HEK293 (cell line): ENCODE data around the gene STIM1.

Experiments
- YY1 ChIP-seq: fragments of 450-650 bp; formaldehyde crosslinking; IDR thresholded peaks from 2 replicates; pipeline ENCODE4 v1.5.1; 2018; ENCODE audit warnings: missing biosample characterization, missing genetic modification characterization
- ZFHX2 ChIP-seq: fragments of 450-650 bp; formaldehyde crosslinking; conservative IDR thresholded peaks from 2 replicates; pipeline ENCODE4 v1.5.1; 2016; ENCODE audit warnings: missing biosample characterization, missing genetic modification characterization
- ZNF660 ChIP-seq: fragments of 450-650 bp; IDR thresholded peaks from 2 replicates; pipeline ENCODE4 v1.5.1; 2018; ENCODE audit warnings: missing biosample characterization, mild to moderate bottlenecking, missing genetic modification characterization
- TF ChIP-seq, protein P1 (sequence below): fragments of 450-650 bp; formaldehyde crosslinking; IDR thresholded peaks from 2 replicates; pipeline ENCODE4 v1.5.1; 2016; ENCODE audit warnings: missing biosample characterization, missing genetic modification characterization

DNA sequence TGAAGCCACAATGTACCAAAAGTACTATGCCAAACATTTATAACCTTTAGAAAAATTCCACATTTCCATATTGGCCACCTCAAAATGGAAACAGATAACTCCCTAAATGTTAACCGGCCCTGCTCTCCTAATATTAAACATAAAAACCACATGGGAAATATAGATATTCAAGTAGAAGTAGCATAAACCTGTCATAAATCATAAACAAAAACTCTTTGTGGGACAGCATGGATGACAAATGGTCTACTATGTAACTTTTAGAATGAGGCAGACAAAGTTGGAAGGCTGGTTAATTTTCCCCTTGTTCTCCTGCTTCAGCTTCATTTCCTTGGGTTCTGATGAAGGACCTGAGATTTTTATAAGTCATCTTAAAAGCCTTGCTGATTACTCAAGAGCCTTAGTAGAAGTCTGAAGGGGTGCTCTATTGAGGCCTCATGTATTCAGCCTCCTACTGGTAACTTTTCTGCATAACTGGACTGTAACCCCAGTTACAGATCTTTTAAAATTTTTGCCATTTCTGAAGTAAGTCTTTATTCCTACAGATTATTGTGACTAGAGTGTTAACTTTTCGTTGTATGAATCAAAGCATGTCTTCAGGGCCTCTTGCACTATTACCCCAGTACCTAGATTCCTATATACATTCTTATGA, 116.4 kb downstream of the STIM1 start:
- TF ChIP-seq, protein P1, sequence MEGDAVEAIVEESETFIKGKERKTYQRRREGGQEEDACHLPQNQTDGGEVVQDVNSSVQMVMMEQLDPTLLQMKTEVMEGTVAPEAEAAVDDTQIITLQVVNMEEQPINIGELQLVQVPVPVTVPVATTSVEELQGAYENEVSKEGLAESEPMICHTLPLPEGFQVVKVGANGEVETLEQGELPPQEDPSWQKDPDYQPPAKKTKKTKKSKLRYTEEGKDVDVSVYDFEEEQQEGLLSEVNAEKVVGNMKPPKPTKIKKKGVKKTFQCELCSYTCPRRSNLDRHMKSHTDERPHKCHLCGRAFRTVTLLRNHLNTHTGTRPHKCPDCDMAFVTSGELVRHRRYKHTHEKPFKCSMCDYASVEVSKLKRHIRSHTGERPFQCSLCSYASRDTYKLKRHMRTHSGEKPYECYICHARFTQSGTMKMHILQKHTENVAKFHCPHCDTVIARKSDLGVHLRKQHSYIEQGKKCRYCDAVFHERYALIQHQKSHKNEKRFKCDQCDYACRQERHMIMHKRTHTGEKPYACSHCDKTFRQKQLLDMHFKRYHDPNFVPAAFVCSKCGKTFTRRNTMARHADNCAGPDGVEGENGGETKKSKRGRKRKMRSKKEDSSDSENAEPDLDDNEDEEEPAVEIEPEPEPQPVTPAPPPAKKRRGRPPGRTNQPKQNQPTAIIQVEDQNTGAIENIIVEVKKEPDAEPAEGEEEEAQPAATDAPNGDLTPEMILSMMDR (tag by site-specific recombination): no peak
- TF ChIP-seq ZNF660: no peak
- TF ChIP-seq ZFHX2 (tag by site-specific recombination): no peak
- no peak for TF ChIP-seq YY1 (tag by site-specific recombination)
